Kidney (tissue), 14 donors: ENCODE data around the gene PATJ. TPM values are rescaled to one million over a fixed set of nuclear protein-coding genes. Genes with fewer than 3 reads are reported as not detected.

Experiments used
- DNase-seq, 5 donors: peaks; one replicate each; pipeline ENCODE4 v3.0.0-alpha.2; 2013 to 2020
- FAIRE-seq: peaks from 2 replicates; lab custom pipeline; 2012; peaks lifted over from hg19 to GRCh38; lab: Jason Lieb, UNC
- H3K27ac ChIP-seq, 2 donors: one replicate each; pipeline ENCODE4 v1.7.0; 2013; ENCODE audit warnings: low read depth in 2 of 2, low read length in 2 of 2, inconsistent platforms in 1 of 2
- H3K27me3 ChIP-seq: one replicate; pipeline ENCODE4 v1.7.1; 2013; ENCODE audit warnings: low read length, inconsistent platforms; ENCODE audit not compliant: control insufficient read depth, insufficient read depth
- H3K36me3 ChIP-seq, 3 donors: one replicate each; pipeline versions ENCODE4 v1.7.0 to v1.7.1; 2013; ENCODE audit warnings: low read length in 3 of 3, control low read depth in 1 of 3, inconsistent platforms in 1 of 3; ENCODE audit not compliant: insufficient read depth in 3 of 3, control insufficient read depth in 2 of 3
- H3K4me1 ChIP-seq, 3 donors: one replicate each; pipeline versions ENCODE4 v1.7.0 to v1.7.1; 2013; ENCODE audit warnings: low read length in 3 of 3, inconsistent platforms in 1 of 3, low read depth in 1 of 3; ENCODE audit not compliant: control insufficient read depth in 2 of 3, insufficient read depth in 2 of 3
- H3K4me3 ChIP-seq, 3 donors: one replicate each; pipeline versions ENCODE4 v1.7.0 to v1.8.1; 2013; ENCODE audit warnings: low read length in 3 of 3, control low read depth in 1 of 3, inconsistent platforms in 1 of 3
- H3K9ac ChIP-seq, 3 donors: one replicate each; pipeline versions ENCODE4 v1.7.0 to v1.7.1; 2013; ENCODE audit warnings: low read length in 3 of 3, control low read depth in 1 of 3, inconsistent platforms in 1 of 3
- H3K9me3 ChIP-seq, 3 donors: one replicate each; pipeline versions ENCODE4 v1.7.0 to v1.7.1; 2013; ENCODE audit warnings: low read length in 3 of 3, control low read depth in 1 of 3, inconsistent platforms in 1 of 3; ENCODE audit not compliant: control insufficient read depth in 2 of 3, insufficient read depth in 1 of 3
- intact Hi-C: fragments of 100-400 bp; cut with DNase I; formaldehyde crosslinking; loops from one replicate; pipeline ENCODE4 v1.11.1; 2022
- polyA plus RNA-seq: library from polyadenylated mRNA; stranded (reverse); fragments of 350-450 nt; fragmentation: Illumina TruSeq; extraction: RNeasy Lipid Tissue Mini Kit (QIAGEN cat#74804); gene quantifications from one replicate; pipeline ENCODE4 v1.2.3, GENCODE V29; 2014; ENCODE audit warnings: low read depth, low replicate concordance; ENCODE audit not compliant: insufficient read depth
- total RNA-seq: library from RNA; stranded (reverse); fragmentation: NEBNext Ultra II Directional; extraction: Animal tissue kit (Norgen Biotek cat#: 25700); gene quantifications from one replicate; pipeline ENCODE4 v1.2.1, GENCODE V29; 2021
- TF ChIP-seq, protein P1 (sequence below): IDR thresholded peaks from 3 replicates; pipeline ENCODE4 v1.5.1; 2012; ENCODE audit warnings: mild to moderate bottlenecking, moderate library complexity, borderline replicate concordance; ENCODE audit not compliant: insufficient read depth; ENCODE audit errors: extremely low read depth
- donor health status: control.
- donor health status: control.
- donor health status: control.
- donor health status: control.
- donor health status: control.
- donor health status: DM: yes; HTN: yes; CAD: no.
- donor health status: Normal renal cell carcinoma (clear cell type).

Gene PATJ
- total and polyA plus RNA-seq, 2 donors from 2014 or later = 44.0 to 98.0 TPM

DNA sequence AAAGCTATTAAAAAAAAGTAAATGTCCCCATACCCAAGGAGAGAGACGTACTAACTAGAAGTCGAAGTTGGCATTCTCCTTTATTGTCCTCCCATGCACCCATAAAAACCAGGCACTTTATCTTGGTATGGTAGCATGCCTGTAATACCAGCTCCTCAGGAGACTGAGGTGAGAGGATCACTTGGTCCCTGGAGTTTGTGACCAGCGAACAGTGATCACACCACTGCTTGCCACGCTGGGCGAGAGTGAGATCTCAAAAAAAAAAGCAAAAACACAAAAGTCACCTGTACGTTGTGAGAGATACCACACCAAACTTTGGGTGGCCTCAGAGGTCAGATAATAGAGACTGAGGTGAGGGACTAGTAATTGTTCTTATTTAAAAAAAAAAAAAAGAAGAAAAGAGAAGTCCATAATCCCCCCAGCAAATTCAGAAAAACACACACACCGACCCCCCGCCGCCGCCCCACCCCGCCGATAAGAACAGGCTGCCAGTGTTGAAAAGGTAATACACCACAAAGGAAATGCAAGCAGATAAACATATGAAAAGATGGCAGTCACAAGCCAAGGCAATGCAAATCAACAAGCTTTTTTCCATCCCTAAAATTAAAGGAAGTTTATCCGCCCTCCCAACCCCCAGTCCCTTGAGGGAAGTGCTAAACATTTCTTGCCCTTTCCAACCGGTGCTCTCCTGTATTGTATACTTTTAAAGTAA, 455.9 kb downstream of the PATJ start:
- TF ChIP-seq, protein P1, sequence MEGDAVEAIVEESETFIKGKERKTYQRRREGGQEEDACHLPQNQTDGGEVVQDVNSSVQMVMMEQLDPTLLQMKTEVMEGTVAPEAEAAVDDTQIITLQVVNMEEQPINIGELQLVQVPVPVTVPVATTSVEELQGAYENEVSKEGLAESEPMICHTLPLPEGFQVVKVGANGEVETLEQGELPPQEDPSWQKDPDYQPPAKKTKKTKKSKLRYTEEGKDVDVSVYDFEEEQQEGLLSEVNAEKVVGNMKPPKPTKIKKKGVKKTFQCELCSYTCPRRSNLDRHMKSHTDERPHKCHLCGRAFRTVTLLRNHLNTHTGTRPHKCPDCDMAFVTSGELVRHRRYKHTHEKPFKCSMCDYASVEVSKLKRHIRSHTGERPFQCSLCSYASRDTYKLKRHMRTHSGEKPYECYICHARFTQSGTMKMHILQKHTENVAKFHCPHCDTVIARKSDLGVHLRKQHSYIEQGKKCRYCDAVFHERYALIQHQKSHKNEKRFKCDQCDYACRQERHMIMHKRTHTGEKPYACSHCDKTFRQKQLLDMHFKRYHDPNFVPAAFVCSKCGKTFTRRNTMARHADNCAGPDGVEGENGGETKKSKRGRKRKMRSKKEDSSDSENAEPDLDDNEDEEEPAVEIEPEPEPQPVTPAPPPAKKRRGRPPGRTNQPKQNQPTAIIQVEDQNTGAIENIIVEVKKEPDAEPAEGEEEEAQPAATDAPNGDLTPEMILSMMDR = no peak
- Histone ChIP-seq H3K27ac (no peak overlapping the region), H3K36me3 (no peaks in the 10 kb centered on the region), H3K9me3 (no peaks in the 10 kb centered on the region), H3K4me1 (no peaks in the 10 kb centered on the region), H3K4me3 (no peak overlapping the region), H3K27me3 (peaks cover 4% of the 10 kb centered on the region), H3K9ac (no peak overlapping the region)
- no peak for DNase-seq
- no peak for FAIRE-seq
- intact Hi-C loops = no loop called here

DNA sequence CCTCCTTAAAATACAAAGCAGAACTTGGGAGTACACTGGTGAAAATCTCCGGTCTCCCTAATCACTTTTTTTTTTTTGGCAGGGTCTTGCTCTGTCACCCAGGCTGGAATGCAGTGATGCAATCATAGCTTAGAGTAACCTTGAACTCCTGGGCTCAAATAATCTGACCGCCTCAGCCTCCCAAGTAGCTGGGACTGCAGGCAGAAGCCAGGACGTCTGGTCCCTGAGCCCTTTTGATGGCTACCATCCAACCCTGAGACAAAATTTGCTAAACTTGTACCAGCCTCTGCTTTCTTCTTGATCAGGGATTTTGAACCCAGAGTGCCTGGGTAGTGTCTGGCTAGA, 456.5 kb downstream of the PATJ start:
- FAIRE-seq = no peak
- TF ChIP-seq, protein P1 = no peak
- no peaks in the 10 kb centered on the region for H3K9me3 ChIP-seq

DNA sequence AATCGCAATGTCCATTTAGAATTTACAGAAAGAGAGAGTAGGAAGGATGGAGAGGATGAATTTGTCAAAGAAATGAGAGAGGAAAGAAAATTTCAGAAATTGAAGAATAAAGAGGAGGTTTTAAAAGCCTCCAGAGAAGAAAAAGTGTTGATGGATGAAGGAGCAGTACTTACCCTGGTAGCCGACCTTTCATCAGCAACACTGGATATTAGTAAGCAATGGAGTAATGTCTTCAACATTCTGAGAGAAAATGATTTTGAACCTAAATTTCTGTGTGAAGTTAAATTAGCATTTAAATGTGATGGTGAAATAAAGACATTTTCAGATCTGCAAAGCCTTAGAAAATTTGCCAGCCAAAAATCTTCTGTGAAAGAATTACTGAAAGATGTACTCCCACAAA, 464.9 kb downstream of the PATJ start:
- Histone ChIP-seq H3K4me3 (no peak overlapping the region), H3K9me3 (peaks cover 0 to 2% (median 0%) of the 10 kb centered on the region in 3 donors), H3K27ac (no peak overlapping the region), H3K27me3 (no peaks in the 10 kb centered on the region), H3K9ac (no peak overlapping the region), H3K4me1 (no peaks in the 10 kb centered on the region), H3K36me3 (no peaks in the 10 kb centered on the region)
- FAIRE-seq (no peak), DNase-seq (no peak)
- intact Hi-C loops = no loop called here
- TF ChIP-seq, protein P1 = no peak

More for the DNA sequence above, 456.5 kb downstream of the PATJ start:
- no peak overlapping the region for H3K4me3 ChIP-seq
- no peak overlapping the region for H3K9ac ChIP-seq
- DNase-seq = peak in 1 of 5 donors; percentile 31
- no peaks in the 10 kb centered on the region for H3K4me1 ChIP-seq
- intact Hi-C loops = no loop called here
- peaks cover 4% of the 10 kb centered on the region for H3K27me3 ChIP-seq
- no peak overlapping the region for H3K27ac ChIP-seq
- no peaks in the 10 kb centered on the region for H3K36me3 ChIP-seq
